HL-60 (cell line): ENCODE data around the gene PLLP.

Experiments used
- DNase-seq, 2 experiments: peaks; one replicate each; pipeline ENCODE4 v3.0.0-alpha.2; 2010 to 2020; ENCODE audit warnings: low read depth in 1 of 2, low spot score in 1 of 2
- H3K27ac ChIP-seq: fragments of 250-450 bp; sonication (Bioruptor Pico); replicated peaks from 2 replicates; pipeline ENCODE4 v1.5.1; 2020; ENCODE audit warnings: mild to moderate bottlenecking, moderate library complexity
- H3K27me3 ChIP-seq: fragments of 250-450 bp; sonication (Bioruptor Pico); 2 replicates; pipeline ENCODE4 v1.5.1; 2021; ENCODE audit warnings: mild to moderate bottlenecking, moderate library complexity; ENCODE audit not compliant: insufficient read depth, poor library complexity, severe bottlenecking
- H3K4me3 ChIP-seq: replicated peaks from 2 replicates; pipeline ENCODE4 v1.5.1; 2011; ENCODE audit warnings: mild to moderate bottlenecking, control low read depth, low read length; ENCODE audit not compliant: insufficient read depth
- CTCF ChIP-seq: IDR thresholded peaks from one replicate; pipeline ENCODE4 v1.5.1; 2011; ENCODE audit warnings: low read length, control low read depth, inconsistent platforms; ENCODE audit not compliant: insufficient read depth
- GABPA ChIP-seq: IDR thresholded peaks from 2 replicates; pipeline ENCODE4 v1.6.1; 2012; ENCODE audit warnings: low read depth
- POLR2AphosphoS5 ChIP-seq: IDR thresholded peaks from 2 replicates; pipeline ENCODE4 v1.6.1; 2012; ENCODE audit warnings: low read depth
- REST ChIP-seq: IDR thresholded peaks from 2 replicates; pipeline ENCODE4 v1.6.1; 2012; ENCODE audit warnings: low read depth; ENCODE audit not compliant: insufficient replicate concordance
- SPI1 ChIP-seq: IDR thresholded peaks from 2 replicates; pipeline ENCODE4 v1.6.1; 2012; ENCODE audit warnings: low read depth, mild to moderate bottlenecking, borderline replicate concordance

PLLP gene

GRCh38 chr16:57316390-57317017, 32.0 kb upstream of the PLLP start:
- no peak for TF ChIP-seq POLR2AphosphoS5
- no peak for TF ChIP-seq CTCF
- TF ChIP-seq SPI1, result no peak
- TF ChIP-seq GABPA, result no peak
- no peak for TF ChIP-seq REST
- DNase-seq, result no peak
- Histone ChIP-seq H3K4me3 (no peak overlapping the region), H3K27me3 (peaks cover 3% of the 10 kb centered on the region), H3K27ac (no peak overlapping the region)

GRCh38 chr16:57315416-57315815, 30.9 kb upstream of the PLLP start:
- no peak for DNase-seq
- Histone ChIP-seq H3K27me3 (peaks cover 3% of the 10 kb centered on the region), H3K27ac (no peak overlapping the region), H3K4me3 (no peak overlapping the region)
- TF ChIP-seq GABPA, result no peak
- no peak for TF ChIP-seq REST
- no peak for TF ChIP-seq SPI1
- no peak for TF ChIP-seq CTCF
- no peak for TF ChIP-seq POLR2AphosphoS5

DNA sequence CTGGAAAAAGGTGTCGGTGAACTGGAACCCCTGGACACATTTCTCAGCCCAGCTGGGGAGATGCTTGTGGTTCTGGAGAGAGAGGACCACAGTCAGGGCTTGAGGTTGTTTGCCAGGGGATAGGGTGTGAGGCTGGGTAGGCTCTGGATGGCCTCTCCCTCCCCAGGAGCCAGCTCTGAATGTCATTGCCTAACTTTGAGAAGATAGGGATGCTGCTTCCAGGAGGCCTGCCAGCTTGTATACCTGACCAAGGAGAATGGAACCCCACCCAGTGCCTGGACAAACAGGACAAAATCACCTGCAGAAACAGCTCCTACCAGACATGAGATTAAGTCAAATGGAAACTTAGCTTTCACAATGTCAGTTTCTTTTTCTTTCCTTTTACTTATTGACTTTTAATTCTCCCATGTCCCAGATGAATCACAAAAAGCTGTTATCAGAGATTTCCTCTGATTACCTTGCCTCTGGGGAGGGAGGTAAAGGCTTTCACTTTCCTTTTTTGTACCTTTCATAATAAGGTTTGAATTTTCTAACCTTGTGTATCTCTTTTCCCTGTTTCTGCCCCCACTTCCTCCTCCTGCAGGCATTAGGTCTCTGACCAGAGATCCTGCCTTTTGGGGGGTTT, 29.8 kb upstream of the PLLP start:
- DNase-seq, result no peak
- TF ChIP-seq CTCF, result no peak
- no peak for TF ChIP-seq GABPA
- TF ChIP-seq REST, result no peak
- TF ChIP-seq POLR2AphosphoS5, result no peak
- peak; percentile 16; the same call in 1 of the 2 replicates for TF ChIP-seq SPI1
- peaks cover 3% of the 10 kb centered on the region for H3K27me3 ChIP-seq
- H3K27ac ChIP-seq, result no peak overlapping the region
- H3K4me3 ChIP-seq, result no peak overlapping the region
